ENCODE results near the gene ASB15. TPM values are rescaled to one million over a fixed set of nuclear protein-coding genes. Genes with fewer than 3 reads are reported as not detected.

ASB15 gene
- polyA plus RNA-seq, 2 of the 4 experiments (the other 2 are of a cell fraction): not detected

GRCh38 chr7:123558289-123558874, 43.2 kb upstream of the ASB15 start:
- Histone ChIP-seq H3K4me2 (peak overlapping the region; percentile 66), H3K27ac (peak overlapping the region; percentile 79 to 81), H3K4me3 (peak overlapping the region; percentile 97), H3K9me3 (no peaks in the 10 kb centered on the region), H3K4me1 (peaks cover 4% of the 10 kb centered on the region; the same call in 1 of the 3 replicates)
- ChIA-PET CTCF (interaction anchor here (0.9 to 2.1 kb wide), 6 partner anchors 12 to 177 kb away, joined by 3 to 11 read pairs (median 3); no protein-coding TSS in a partner anchor), POLR2A (interaction anchor here (0.8 to 1.4 kb wide), 3 partner anchors 24 to 191 kb away, joined by 3 to 10 read pairs (median 9); partner anchors contain the start of genes IQUB and WASL)
- no peak for FAIRE-seq
- no peak for DNase-seq (ENCODE audit: low read depth in 1 of 2, low spot score in 1 of 2)
- 25% methylated on average over 4 of the region's 4 CpGs for WGBS (ENCODE audit: missing lambda C conversion rate)
- TF ChIP-seq RCOR1 (IDR thresholded peaks at IDR 0.05; ENCODE audit: low read depth, low read length): no peak
- no peak for TF ChIP-seq BHLHE40 (IDR thresholded peaks at IDR 0.05; ENCODE audit: low read depth, low read length)
- TF ChIP-seq CEBPB (IDR thresholded peaks at IDR 0.05): no peak
- ATAC-seq: no peak

- DNase-seq (ENCODE audit: low read depth in 1 of 2, low spot score in 1 of 2): no peak
- Histone ChIP-seq H3K4me1 (no peaks in the 10 kb centered on the region), H3K27ac (no peak overlapping the region), H3K4me2 (no peak overlapping the region), H3K4me3 (no peak overlapping the region), H3K9me3 (no peaks in the 10 kb centered on the region)
- TF ChIP-seq, protein P1, sequence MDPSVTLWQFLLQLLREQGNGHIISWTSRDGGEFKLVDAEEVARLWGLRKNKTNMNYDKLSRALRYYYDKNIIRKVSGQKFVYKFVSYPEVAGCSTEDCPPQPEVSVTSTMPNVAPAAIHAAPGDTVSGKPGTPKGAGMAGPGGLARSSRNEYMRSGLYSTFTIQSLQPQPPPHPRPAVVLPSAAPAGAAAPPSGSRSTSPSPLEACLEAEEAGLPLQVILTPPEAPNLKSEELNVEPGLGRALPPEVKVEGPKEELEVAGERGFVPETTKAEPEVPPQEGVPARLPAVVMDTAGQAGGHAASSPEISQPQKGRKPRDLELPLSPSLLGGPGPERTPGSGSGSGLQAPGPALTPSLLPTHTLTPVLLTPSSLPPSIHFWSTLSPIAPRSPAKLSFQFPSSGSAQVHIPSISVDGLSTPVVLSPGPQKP (IDR thresholded peaks at IDR 0.05; ENCODE audit: low read depth, low read length): no peak
- no peak for TF ChIP-seq RARB (CRISPR knock-in tag; IDR thresholded peaks at IDR 0.05)
- TF ChIP-seq USF2 (IDR thresholded peaks at IDR 0.05): no peak
- TF ChIP-seq HEYL (CRISPR knock-in tag; IDR thresholded peaks at IDR 0.05): no peak
- TF ChIP-seq JUN (IDR thresholded peaks at IDR 0.05): no peak
- TF ChIP-seq ZNF302 (CRISPR knock-in tag; IDR thresholded peaks at IDR 0.05): no peak
- no peak for TF ChIP-seq KDM5A (IDR thresholded peaks at IDR 0.05)
- TF ChIP-seq ESRRA (IDR thresholded peaks at IDR 0.05; ENCODE audit: borderline replicate concordance, low read length): no peak
- no peak for TF ChIP-seq CHD4 (IDR thresholded peaks at IDR 0.05; ENCODE audit: borderline replicate concordance)
- TF ChIP-seq FOXS1 (CRISPR knock-in tag; IDR thresholded peaks at IDR 0.05): no peak
- TF ChIP-seq RCOR1 (IDR thresholded peaks at IDR 0.05; ENCODE audit: low read depth, low read length): no peak
- FAIRE-seq: no peak
- ChIA-PET POLR2A (no interaction called here), CTCF (no interaction called here)
- ATAC-seq: no peak
Observed at GRCh38 chr7:123562121-123562520, 39.5 kb upstream of the ASB15 start.

GRCh38 chr7:123569352-123570010, 32.1 kb upstream of the ASB15 start:
- POLR2A ChIA-PET: no interaction called here

More at GRCh38 chr7:123569352-123570010, 32.1 kb upstream of the ASB15 start:
- 59% methylated on average over 2 of the region's 2 CpGs for WGBS (ENCODE audit: missing lambda C conversion rate)
- H3K4me1 ChIP-seq: no peaks in the 10 kb centered on the region
- FAIRE-seq (no peak), ATAC-seq (no peak; a peak in 1 of 6 replicates), DNase-seq (ENCODE audit: low read depth in 1 of 2, low spot score in 1 of 2) (no peak)
- H3K4me3 ChIP-seq: no peak overlapping the region
- CTCF ChIA-PET: interaction anchor here (1.2 kb wide), 1 partner anchor 11 kb away, joined by 6 read pairs; no protein-coding TSS in a partner anchor
- no peak for TF ChIP-seq TFCP2L1 (CRISPR knock-in tag; IDR thresholded peaks at IDR 0.05)
- TF ChIP-seq FOSB (CRISPR knock-in tag; IDR thresholded peaks at IDR 0.05): no peak
- no peak for TF ChIP-seq FOXS1 (CRISPR knock-in tag; IDR thresholded peaks at IDR 0.05)
- TF ChIP-seq, protein P2, sequence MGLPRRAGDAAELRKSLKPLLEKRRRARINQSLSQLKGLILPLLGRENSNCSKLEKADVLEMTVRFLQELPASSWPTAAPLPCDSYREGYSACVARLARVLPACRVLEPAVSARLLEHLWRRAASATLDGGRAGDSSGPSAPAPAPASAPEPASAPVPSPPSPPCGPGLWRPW (IDR thresholded peaks at IDR 0.05): no peak
- H3K4me2 ChIP-seq: no peak overlapping the region
- H3K27ac ChIP-seq: no peak overlapping the region
- H3K9me3 ChIP-seq: no peaks in the 10 kb centered on the region

Data from A549 (cell line).